GM18505 (cell line): Measurements from ENCODE around the gene DIAPH3.
"Not testable (repeated sequence)": the region's sequence is repeated elsewhere in the genome, so short reads cannot be mapped to it uniquely, and the experiment has no call there.

ENCODE experiments used
- ATAC-seq: cut with Tn5 transposase; IDR thresholded peaks from one replicate; pipeline ENCODE4 v1.9.1; 2021; ENCODE audit not compliant: unreplicated experiment
- POLR2A ChIP-seq: IDR thresholded peaks from 4 replicates; pipeline ENCODE4 v1.6.1; 2011; ENCODE audit warnings: borderline replicate concordance; ENCODE audit not compliant: insufficient read depth, insufficient read length; ENCODE audit errors: extremely low read depth

Gene DIAPH3

GRCh38 chr13:60095300-60095699 lies 68.4 kb downstream of the DIAPH3 start:
- no peak for TF ChIP-seq POLR2A
- ATAC-seq: no peak

DNA sequence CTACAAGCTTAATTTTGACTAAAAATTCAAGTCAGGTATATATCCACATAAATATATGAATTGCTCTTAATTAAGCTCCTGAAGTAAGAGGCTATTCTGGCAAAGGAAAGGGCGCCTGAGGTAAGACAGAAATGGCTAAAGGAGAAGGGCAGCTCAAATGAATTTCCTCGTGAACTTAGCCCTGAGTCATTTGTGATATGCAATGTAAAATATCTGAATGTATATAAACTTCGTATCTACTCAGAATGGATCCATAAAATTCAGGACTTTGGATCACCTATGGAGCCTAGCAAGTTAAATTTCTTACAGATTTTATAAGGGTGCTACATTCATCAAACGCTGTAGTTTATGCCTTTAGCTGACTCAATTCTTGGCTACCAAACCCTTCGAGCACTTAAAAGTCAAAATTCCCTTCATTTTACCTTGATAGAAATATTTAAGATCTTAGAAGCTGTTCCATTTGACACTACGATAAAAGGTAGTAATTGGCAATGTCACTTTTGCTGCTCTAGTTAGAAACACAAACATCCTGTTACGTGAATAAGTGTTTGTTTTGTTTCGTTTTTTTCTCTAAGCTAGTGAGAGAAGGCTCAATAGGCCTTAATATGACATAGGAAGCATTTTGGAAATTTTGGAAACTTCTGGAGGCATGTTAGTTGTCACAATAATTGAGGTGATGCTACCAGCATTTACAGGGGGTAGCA lies 69.2 kb downstream of the DIAPH3 start:
- ATAC-seq: no peak
- TF ChIP-seq POLR2A: no peak

DNA sequence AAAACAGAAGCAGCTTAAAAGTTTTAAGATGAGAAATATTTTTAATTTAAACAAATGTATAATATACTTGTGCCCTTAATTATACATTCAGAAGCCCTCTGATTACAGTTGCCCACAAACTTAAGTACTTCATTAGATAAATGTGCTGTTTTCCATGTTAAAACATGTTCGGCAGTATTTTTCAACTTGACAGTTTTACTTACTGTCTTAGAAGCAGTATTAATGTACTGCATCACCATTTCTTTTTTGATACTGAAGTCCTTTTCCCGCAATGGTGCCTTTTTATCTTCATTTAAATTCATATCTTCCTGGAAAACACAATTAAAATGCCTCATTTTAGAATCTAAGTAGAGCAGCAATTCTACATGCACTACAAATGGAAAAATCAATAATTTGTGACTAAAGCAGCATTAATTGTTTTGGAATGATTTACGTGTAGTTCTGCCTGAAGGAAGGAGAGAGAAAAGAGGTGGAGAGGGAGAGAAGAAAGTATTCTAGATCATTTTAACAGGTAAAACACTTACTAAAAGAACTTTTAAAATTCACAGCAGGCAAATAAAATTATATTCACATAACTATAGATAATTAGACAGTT lies 70.2 kb downstream of the DIAPH3 start:
- TF ChIP-seq POLR2A: no peak
- ATAC-seq: no peak

GRCh38 chr13:60091573-60091972 lies 72.2 kb downstream of the DIAPH3 start:
- ATAC-seq: no peak
- TF ChIP-seq POLR2A: no peak

DNA sequence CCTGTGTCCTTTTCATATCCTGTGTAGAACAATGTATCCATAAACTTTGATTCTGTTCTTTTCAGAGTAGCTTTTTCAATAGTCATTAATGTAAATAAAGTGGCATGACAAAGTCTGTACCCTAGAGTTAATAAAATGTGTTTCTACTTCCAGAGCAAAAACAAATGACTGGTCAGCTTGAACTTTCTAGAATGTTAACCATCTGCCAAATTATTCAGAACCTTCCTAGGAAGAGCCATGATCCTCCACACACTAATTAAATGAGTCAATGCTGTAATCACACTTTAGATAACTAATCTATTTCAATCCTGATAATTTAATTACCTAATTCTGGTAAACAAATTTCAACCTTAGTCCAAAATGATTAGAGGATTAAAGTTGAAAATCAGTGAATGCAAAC lies 73.2 kb downstream of the DIAPH3 start:
- no peak for ATAC-seq

GRCh38 chr13:60083780-60084179 lies 79.9 kb downstream of the DIAPH3 start:
- ATAC-seq: not testable (repeated sequence)

More for the DNA sequence above, 73.2 kb downstream of the DIAPH3 start:
- no peak for TF ChIP-seq POLR2A

DNA sequence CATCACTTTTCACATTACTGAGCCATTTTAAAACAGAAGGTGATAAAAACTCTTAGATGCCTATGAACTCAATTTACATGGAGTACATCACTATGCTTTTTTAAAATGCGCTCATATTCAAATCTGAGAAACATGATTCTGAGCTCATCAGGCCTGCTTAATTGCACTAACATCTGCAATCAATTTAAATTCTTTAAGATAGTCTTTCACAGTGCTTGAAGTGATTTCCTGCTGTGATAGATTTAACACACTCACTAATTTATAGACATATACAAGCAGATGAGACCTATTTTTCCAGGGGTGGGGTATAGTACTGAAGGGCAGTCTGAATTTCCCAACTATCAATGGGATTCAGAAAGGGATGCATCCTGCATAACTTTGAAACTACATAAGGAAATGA lies 82.9 kb downstream of the DIAPH3 start:
- no peak for ATAC-seq
- no peak for TF ChIP-seq POLR2A

DNA sequence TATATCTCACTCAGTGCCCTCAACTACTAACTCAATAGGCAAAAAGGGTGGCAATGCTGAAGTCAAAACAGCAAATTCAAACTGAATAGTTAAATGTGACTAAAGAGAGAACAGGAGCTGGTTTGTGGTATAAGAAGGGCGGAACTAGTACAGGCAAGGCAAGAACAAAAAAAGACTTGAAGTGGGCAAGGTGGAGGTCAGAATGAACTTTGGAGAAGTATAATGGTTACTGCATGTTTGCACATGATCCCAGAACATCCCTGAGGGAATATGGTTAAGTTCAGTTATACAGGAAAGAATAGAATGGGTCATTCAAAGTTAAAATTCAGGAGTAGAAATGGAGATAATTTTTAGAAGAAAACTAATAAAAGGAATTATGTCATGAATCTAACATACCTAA lies 85.5 kb downstream of the DIAPH3 start:
- no peak for TF ChIP-seq POLR2A
- no peak for ATAC-seq

DNA sequence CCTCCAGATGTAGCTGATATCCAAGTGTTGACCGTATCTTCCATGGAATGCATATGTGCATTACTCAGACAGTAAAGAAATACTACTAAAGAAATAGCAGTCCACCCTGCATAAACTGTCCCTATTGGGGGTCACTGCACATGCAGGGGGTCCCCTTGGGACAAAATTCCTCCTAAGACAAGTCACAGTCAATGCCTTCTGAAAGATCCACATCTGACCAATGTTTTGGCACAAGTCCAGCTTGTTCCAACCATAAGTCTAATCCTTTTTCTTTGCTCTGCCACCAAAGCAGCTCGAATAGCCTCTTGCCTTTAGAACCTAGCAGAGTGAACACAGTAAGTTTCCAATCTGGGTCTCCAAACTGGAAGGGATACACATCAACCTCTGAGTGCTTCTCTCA lies 87.9 kb downstream of the DIAPH3 start:
- no peak for ATAC-seq
- no peak for TF ChIP-seq POLR2A

GRCh38 chr13:60074397-60074796 lies 89.3 kb downstream of the DIAPH3 start:
- no peak for TF ChIP-seq POLR2A

GRCh38 chr13:60066226-60066625 lies 97.5 kb downstream of the DIAPH3 start:
- ATAC-seq: no peak
- TF ChIP-seq POLR2A: no peak

More at GRCh38 chr13:60074397-60074796, 89.3 kb downstream of the DIAPH3 start:
- no peak for ATAC-seq

GRCh38 chr13:60062502-60062901 lies 101.2 kb downstream of the DIAPH3 start:
- ATAC-seq: no peak
- TF ChIP-seq POLR2A: no peak

GRCh38 chr13:60061737-60062136 lies 102.0 kb downstream of the DIAPH3 start:
- ATAC-seq: no peak
- TF ChIP-seq POLR2A: no peak

DNA sequence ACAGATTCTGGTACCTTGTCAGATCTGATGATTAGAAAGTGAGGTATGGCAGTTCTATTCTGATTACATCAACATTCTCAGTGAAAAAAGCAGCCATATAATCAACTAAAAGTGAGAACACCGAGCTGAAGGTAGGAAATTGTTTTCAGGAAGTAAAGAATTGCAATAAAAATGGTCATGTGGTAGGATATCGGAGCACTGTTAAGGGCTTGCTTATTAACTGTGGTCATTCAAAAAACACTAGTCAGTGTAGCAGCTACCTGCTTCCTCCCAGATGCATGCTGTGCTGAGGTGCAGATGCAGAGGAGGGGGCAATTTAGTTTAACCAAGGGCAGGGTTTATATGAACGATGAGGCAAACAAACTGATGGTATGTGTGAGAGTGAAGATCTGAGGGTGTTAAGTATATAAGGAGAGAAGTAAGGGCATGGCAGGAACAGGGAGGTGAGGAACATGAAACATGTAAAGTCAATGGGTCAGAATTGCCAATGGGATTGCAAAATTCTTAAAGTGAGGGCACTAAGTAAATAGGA lies 111.9 kb downstream of the DIAPH3 start:
- no peak for ATAC-seq
- TF ChIP-seq POLR2A: no peak

DNA sequence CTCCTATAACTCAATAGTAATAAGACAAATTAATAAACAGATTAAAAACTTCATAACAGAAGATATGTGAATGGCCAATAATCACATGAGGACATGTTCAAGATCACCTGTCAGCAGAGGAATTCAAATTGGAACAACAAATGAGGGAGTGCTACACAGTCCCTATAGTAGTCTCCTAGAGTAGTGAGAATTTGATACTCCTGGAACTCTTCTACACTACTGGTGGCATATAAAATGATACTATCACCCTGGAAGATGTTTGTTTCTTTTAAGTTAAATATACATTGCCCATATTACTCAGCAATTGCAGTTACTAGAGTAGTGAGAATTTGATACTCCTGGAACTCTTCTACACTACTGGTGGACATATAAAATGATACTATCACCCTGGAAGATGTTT lies 115.4 kb downstream of the DIAPH3 start:
- ATAC-seq: not testable (repeated sequence)
